GM12864 (cell line): ENCODE data around the gene PHLPP1.
"Not testable (repeated sequence)": the region's sequence is repeated elsewhere in the genome, so short reads cannot be mapped to it uniquely, and the experiment has no call there.

Experiments
- DNase-seq: peaks from one replicate; pipeline ENCODE4 v3.0.0-alpha.2; 2011; ENCODE audit warnings: low read depth
- H3K4me3 ChIP-seq: 2 replicates; pipeline ENCODE4 v1.5.1; 2011; ENCODE audit warnings: mild to moderate bottlenecking, low read depth, low read length, control low read depth
- CTCF ChIP-seq: IDR thresholded peaks from 2 replicates; pipeline ENCODE4 v1.5.1; 2011; ENCODE audit warnings: low read depth, mild to moderate bottlenecking, moderate library complexity, low read length, control low read depth, inconsistent platforms; ENCODE audit errors: missing control alignments

The PHLPP1 gene

GRCh38 chr18:62912885-62913284 lies 197.5 kb downstream of the PHLPP1 start:
- DNase-seq = no peak
- TF ChIP-seq CTCF = no peak
- no peak overlapping the region for H3K4me3 ChIP-seq

- H3K4me3 ChIP-seq, DNase-seq: not testable (repeated sequence)
These were observed 198.5 kb downstream of the PHLPP1 start for GRCh38 chr18:62913824-62914223.

- no peak overlapping the region for H3K4me3 ChIP-seq
- no peak for TF ChIP-seq CTCF
- no peak for DNase-seq
These were observed 199.6 kb downstream of the PHLPP1 start for GRCh38 chr18:62914871-62915392.

- H3K4me3 ChIP-seq = no peak overlapping the region
- TF ChIP-seq CTCF = no peak
- DNase-seq = no peak
These were observed 203.0 kb downstream of the PHLPP1 start for GRCh38 chr18:62918361-62918760.

GRCh38 chr18:62919109-62919838 lies 203.9 kb downstream of the PHLPP1 start:
- no peak overlapping the region for H3K4me3 ChIP-seq
- no peak for DNase-seq
- no peak for TF ChIP-seq CTCF

- no peak for DNase-seq
- no peak overlapping the region for H3K4me3 ChIP-seq
- TF ChIP-seq CTCF = no peak
These were observed 209.8 kb downstream of the PHLPP1 start for GRCh38 chr18:62925031-62925688.

- TF ChIP-seq CTCF = no peak
- no peak for DNase-seq
These were observed 213.0 kb downstream of the PHLPP1 start for GRCh38 chr18:62928326-62928725.

More at GRCh38 chr18:62928326-62928725, 213.0 kb downstream of the PHLPP1 start:
- H3K4me3 ChIP-seq = no peak overlapping the region
